H1 (cell line): ENCODE results near the gene FAM3B. TPM values are rescaled to one million over a fixed set of nuclear protein-coding genes. Genes with fewer than 3 reads are reported as not detected.

Experiments
- CTCF ChIA-PET: fragments of 300-600 bp; sonication (Branson Sonifier 250); formaldehyde crosslinking; loops from one replicate; lab custom pipeline; 2021; ENCODE audit not compliant: partially characterized antibody; lab: Charles Lee
- POLR2A ChIA-PET: fragments of 300-600 bp; sonication (Branson Sonifier 250); formaldehyde crosslinking; loops from one replicate; lab custom pipeline; 2021; ENCODE audit warnings: inconsistent platforms; ENCODE audit not compliant: partially characterized antibody; lab: Charles Lee
- DNase-seq, 2 experiments: peaks; one replicate each; pipeline versions ENCODE4 v3.0.0 to v3.0.0-alpha.2; 2010 to 2022; ENCODE audit warnings: low spot score in 2 of 2, low read depth in 1 of 2, mixed read lengths in 1 of 2
- FAIRE-seq: peaks from 2 replicates; lab custom pipeline; 2011; peaks lifted over from hg19 to GRCh38; lab: Jason Lieb, UNC
- H2AFZ ChIP-seq: 2 replicates; pipeline ENCODE4 v1.8.1; 2012; ENCODE audit warnings: low read length, inconsistent platforms
- H2AK5ac ChIP-seq: 2 replicates; pipeline ENCODE4 v1.6.1; 2013; ENCODE audit warnings: low read depth, low read length
- H2BK120ac ChIP-seq: replicated peaks from 2 replicates; pipeline ENCODE3; 2013; ENCODE audit warnings: low read depth, low read length, inconsistent platforms
- H2BK12ac ChIP-seq: 2 replicates; pipeline ENCODE4 v1.6.1; 2013; ENCODE audit warnings: low read depth, low read length
- H2BK15ac ChIP-seq: 2 replicates; pipeline ENCODE4 v1.6.1; 2013; ENCODE audit warnings: low read length
- H2BK20ac ChIP-seq: 2 replicates; pipeline ENCODE4 v1.6.1; 2013; ENCODE audit warnings: low read length
- H2BK5ac ChIP-seq: 2 replicates; pipeline ENCODE4 v1.6.1; 2013; ENCODE audit warnings: low read depth, low read length
- H3K14ac ChIP-seq: 2 replicates; pipeline ENCODE4 v1.6.1; 2013; ENCODE audit warnings: inconsistent platforms; ENCODE audit not compliant: insufficient read length
- H3K18ac ChIP-seq: 2 replicates; pipeline ENCODE4 v1.6.1; 2013; ENCODE audit warnings: low read length; ENCODE audit errors: extremely low read depth
- H3K23ac ChIP-seq: 2 replicates; pipeline ENCODE4 v1.6.1; 2013; ENCODE audit warnings: inconsistent platforms; ENCODE audit not compliant: insufficient read length
- H3K23me2 ChIP-seq: 2 replicates; pipeline ENCODE4 v1.6.1; 2013; ENCODE audit warnings: low read depth, low read length
- H3K27ac ChIP-seq: 2 replicates; pipeline ENCODE4 v1.6.1; 2011; ENCODE audit warnings: low read depth, low read length, inconsistent platforms
- H3K27me3 ChIP-seq, 4 experiments: replicated peaks in 1 of 4; 1 replicate in 1 of 4; 2 replicates in 3 of 4; pipeline versions ENCODE4 v1.6.1 to v1.8.1; 2011 to 2013; ENCODE audit warnings: low read length in 3 of 4, mild to moderate bottlenecking in 3 of 4, inconsistent platforms in 2 of 4, mixed read lengths in 2 of 4, moderate library complexity in 1 of 4; ENCODE audit not compliant: control insufficient read depth in 3 of 4, insufficient read depth in 3 of 4; ENCODE audit errors: extremely low read depth in 1 of 4
- H3K36me3 ChIP-seq, 4 experiments: 2 replicates each; pipeline versions ENCODE4 v1.6.1 to v1.8.1; 2011 to 2013; ENCODE audit warnings: mild to moderate bottlenecking in 4 of 4, low read length in 3 of 4, moderate library complexity in 2 of 4, control low read depth in 1 of 4, inconsistent platforms in 1 of 4; ENCODE audit not compliant: insufficient read depth in 4 of 4, control insufficient read depth in 2 of 4
- H3K4ac ChIP-seq: replicated peaks from 2 replicates; pipeline ENCODE3; 2013; ENCODE audit warnings: low read length, low read depth, mixed read lengths, inconsistent platforms; ENCODE audit not compliant: insufficient read length
- H3K4me1 ChIP-seq, 4 experiments: replicated peaks in 1 of 4; 1 replicate in 1 of 4; 2 replicates in 3 of 4; pipeline versions ENCODE4 v1.6.1 to v1.8.1; 2011 to 2013; ENCODE audit warnings: low read length in 3 of 4, inconsistent platforms in 2 of 4, mixed read lengths in 1 of 4; ENCODE audit not compliant: insufficient read depth in 4 of 4, control insufficient read depth in 3 of 4
- H3K4me2 ChIP-seq, 2 experiments: 2 replicates each; pipeline versions ENCODE4 v1.6.1 to v1.8.1; 2011 to 2013; ENCODE audit warnings: low read depth in 2 of 2, low read length in 2 of 2, control low read depth in 1 of 2, inconsistent platforms in 1 of 2, mild to moderate bottlenecking in 1 of 2; ENCODE audit not compliant: insufficient read depth in 1 of 2
- H3K4me3 ChIP-seq, 4 experiments: fragments of 200-600, 300-600 bp in 1 of 4; sonication (generic), shearing (Covaris generic), sonication (Bioruptor Twin) in 1 of 4; 2 replicates each; pipeline versions ENCODE4 v1.5.1 to v1.8.1; 2011 to 2016; ENCODE audit warnings: low read length in 4 of 4, low read depth in 3 of 4, control low read depth in 2 of 4, inconsistent platforms in 2 of 4, mild to moderate bottlenecking in 2 of 4, mixed read lengths in 1 of 4, moderate library complexity in 1 of 4; ENCODE audit not compliant: insufficient read depth in 2 of 4; ENCODE audit errors: extremely low read depth in 1 of 4
- H3K56ac ChIP-seq: replicated peaks from 2 replicates; pipeline ENCODE3; 2013; ENCODE audit warnings: low read depth, mild to moderate bottlenecking, mixed read lengths, low read length, inconsistent platforms; ENCODE audit not compliant: insufficient read length
- H3K79me1 ChIP-seq: 2 replicates; pipeline ENCODE4 v1.6.1; 2013; ENCODE audit warnings: low read depth, low read length, control low read depth
- H3K79me2 ChIP-seq, 2 experiments: 2 replicates each; pipeline versions ENCODE4 v1.6.1 to v1.8.1; 2012 to 2013; ENCODE audit warnings: low read length in 2 of 2, mild to moderate bottlenecking in 2 of 2, inconsistent platforms in 1 of 2; ENCODE audit not compliant: insufficient read depth in 2 of 2, control insufficient read depth in 1 of 2
- H3K9ac ChIP-seq, 4 experiments: replicated peaks in 1 of 4; 1 replicate in 1 of 4; 2 replicates in 3 of 4; pipeline versions ENCODE4 v1.6.1 to v1.8.1; 2011 to 2013; ENCODE audit warnings: low read depth in 3 of 4, low read length in 3 of 4, control low read depth in 2 of 4, mild to moderate bottlenecking in 2 of 4, moderate library complexity in 2 of 4, inconsistent platforms in 1 of 4; ENCODE audit errors: extremely low read depth in 1 of 4
- H3K9me3 ChIP-seq, 2 experiments: 2 replicates each; pipeline versions ENCODE4 v1.6.1 to v1.8.1; 2012 to 2013; ENCODE audit warnings: mild to moderate bottlenecking in 2 of 2, moderate library complexity in 2 of 2, control low read depth in 1 of 2, inconsistent platforms in 1 of 2, low read depth in 1 of 2, low read length in 1 of 2, mixed read lengths in 1 of 2; ENCODE audit not compliant: insufficient read depth in 2 of 2
- H4K20me1 ChIP-seq, 2 experiments: replicated peaks in 1 of 2; 2 replicates each; pipeline versions ENCODE3 to v1.8.1; 2011 to 2013; ENCODE audit warnings: inconsistent platforms in 2 of 2, low read length in 2 of 2, mild to moderate bottlenecking in 1 of 2; ENCODE audit not compliant: insufficient read depth in 2 of 2, control insufficient read depth in 1 of 2
- H4K5ac ChIP-seq: 2 replicates; pipeline ENCODE4 v1.6.1; 2013; ENCODE audit warnings: low read length, low read depth, mixed read lengths, inconsistent platforms; ENCODE audit not compliant: insufficient read length
- H4K8ac ChIP-seq: 2 replicates; pipeline ENCODE4 v1.8.0; 2013; ENCODE audit warnings: mild to moderate bottlenecking, moderate library complexity, low read length, inconsistent platforms; ENCODE audit not compliant: insufficient read depth; ENCODE audit errors: extremely low read depth
- H4K91ac ChIP-seq: replicated peaks from 2 replicates; pipeline ENCODE3; 2013; ENCODE audit warnings: low read length, mixed read lengths, inconsistent platforms; ENCODE audit not compliant: insufficient read length
- CEBPB ChIP-seq: IDR thresholded peaks from 2 replicates; pipeline ENCODE4 v1.6.1; 2012; ENCODE audit warnings: low read depth, low read length
- CHD2 ChIP-seq: IDR thresholded peaks from 2 replicates; pipeline ENCODE4 v1.6.1; 2012; ENCODE audit warnings: low read length, improper control_type of control experiment
- E2F6 ChIP-seq: IDR thresholded peaks from 2 replicates; pipeline ENCODE4 v1.6.1; 2012; ENCODE audit warnings: inconsistent platforms
- EP300 ChIP-seq, 2 experiments: IDR thresholded peaks; 1 replicate in 1 of 2; 2 replicates in 1 of 2; pipeline ENCODE4 v1.6.1; 2011 to 2012; ENCODE audit warnings: low read depth in 2 of 2, low read length in 2 of 2, mild to moderate bottlenecking in 2 of 2, borderline replicate concordance in 1 of 2, inconsistent platforms in 1 of 2, moderate library complexity in 1 of 2
- HDAC2 ChIP-seq, 2 experiments: fragments of 300-600 bp in 1 of 2; sonication (generic) in 1 of 2; IDR thresholded peaks; 2 replicates each; pipeline ENCODE4 v1.6.1; 2011 to 2012; ENCODE audit warnings: low read depth in 2 of 2, low read length in 2 of 2, mild to moderate bottlenecking in 2 of 2, moderate library complexity in 2 of 2, borderline replicate concordance in 1 of 2, inconsistent platforms in 1 of 2
- HDAC6 ChIP-seq: IDR thresholded peaks from one replicate; pipeline ENCODE4 v1.7.1; 2012; ENCODE audit warnings: low read depth, mild to moderate bottlenecking, inconsistent platforms, low read length, moderate library complexity
- JUND ChIP-seq: IDR thresholded peaks from 2 replicates; pipeline ENCODE4 v1.6.1; 2011; ENCODE audit warnings: mild to moderate bottlenecking, improper control_type of control experiment, low read length
- MAFK ChIP-seq: IDR thresholded peaks from 2 replicates; pipeline ENCODE4 v1.6.1; 2012; ENCODE audit warnings: low read depth, mild to moderate bottlenecking, improper control_type of control experiment, low read length
- RBBP5 ChIP-seq: IDR thresholded peaks from 2 replicates; pipeline ENCODE4 v1.7.1; 2012; ENCODE audit warnings: low read depth, mild to moderate bottlenecking, inconsistent platforms, low read length, moderate library complexity, borderline replicate concordance
- RFX5 ChIP-seq: IDR thresholded peaks from 2 replicates; pipeline ENCODE4 v1.6.1; 2011; ENCODE audit warnings: low read depth, low read length, improper control_type of control experiment, borderline replicate concordance
- SP2 ChIP-seq: IDR thresholded peaks from 2 replicates; pipeline ENCODE4 v1.6.1; 2012; ENCODE audit warnings: mild to moderate bottlenecking, low read length, inconsistent platforms
- SP4 ChIP-seq: IDR thresholded peaks from 2 replicates; pipeline ENCODE4 v1.6.1; 2012; ENCODE audit warnings: low read length, inconsistent platforms
- SRF ChIP-seq: IDR thresholded peaks from 2 replicates; pipeline ENCODE4 v1.6.1; 2011; ENCODE audit warnings: mild to moderate bottlenecking, low read depth, low read length, moderate library complexity
- TAF7 ChIP-seq: optimal IDR thresholded peaks from 2 replicates; pipeline ENCODE3; 2011; ENCODE audit warnings: low read depth, mild to moderate bottlenecking, inconsistent platforms, low read length, moderate library complexity, borderline replicate concordance
- WGBS, 2 experiments: shearing (Covaris generic) in 1 of 2; methylation state at CpG; one replicate each; pipeline versions ENCODE4 v1.1.6 to v1.1.7; 2013 to 2015; ENCODE audit warnings: low lambda C conversion rate in 2 of 2, mixed read lengths in 2 of 2, inconsistent platforms in 1 of 2, low coverage in 1 of 2, missing lambda C conversion rate in 1 of 2; ENCODE audit not compliant: insufficient replicate concordance in 2 of 2, insufficient coverage in 1 of 2, insufficient read length in 1 of 2; ENCODE audit errors: extremely low coverage in 1 of 2, missing lambda C conversion rate in 1 of 2; 5-methylcytosine and 5-hydroxymethylcytosine counted together
- polyA plus RNA-seq, 7 experiments: library from polyadenylated mRNA; depleted of rRNA in 3 of 7; stranded (reverse) in 5 of 7; unstranded in 2 of 7; fragments of >200 nt in 5 of 7; fragments of 200-250 nt in 2 of 7; gene quantifications; 1 replicate in 5 of 7; 2 replicates in 1 of 7; 4 replicates in 1 of 7; pipeline versions ENCODE4 v1.2.1 to v1.2.3, GENCODE V29; 2011 to 2013; ENCODE audit warnings: missing spikeins in 2 of 7, mixed read lengths in 2 of 7
- total RNA-seq: library from RNA; stranded (reverse); fragmentation: NEBNext Ultra II Directional; extraction: Animal tissue kit (Norgen Biotek cat#: 25700); gene quantifications from 2 replicates; pipeline ENCODE4 v1.2.1, GENCODE V29; 2021
- TF ChIP-seq, protein P1 (sequence below): IDR thresholded peaks from 2 replicates; pipeline ENCODE4 v1.6.1; 2012; ENCODE audit warnings: inconsistent platforms

Gene FAM3B
- total and polyA plus RNA-seq, 2 of the 8 experiments (the other 6 are each of a cell fraction or from before 2014, with no cell fraction given), result 2.0 TPM

- no peak overlapping the region for H2BK20ac ChIP-seq
- no peak overlapping the region for H3K9ac ChIP-seq
- H2BK120ac ChIP-seq, result no peak overlapping the region
- 98% methylated on average over 4 of the region's 4 CpGs; no CpG with 5 or more reads in 1 of the 2 experiments for WGBS, 2 experiments
- no peak overlapping the region for H4K5ac ChIP-seq
- H3K4me2 ChIP-seq, result no peak overlapping the region
- H4K20me1 ChIP-seq, result no peaks in the 10 kb centered on the region
- no peak for DNase-seq
- peaks cover 4% of the 10 kb centered on the region for H3K23me2 ChIP-seq
- no peaks in the 10 kb centered on the region for H3K4me1 ChIP-seq
- H4K91ac ChIP-seq, result no peak overlapping the region
- H2BK15ac ChIP-seq, result no peak overlapping the region
- no peaks in the 10 kb centered on the region for H3K27me3 ChIP-seq
- FAIRE-seq, result no peak
- no peak overlapping the region for H3K56ac ChIP-seq
- H3K4me3 ChIP-seq, result no peak overlapping the region
- no peaks in the 10 kb centered on the region for H3K9me3 ChIP-seq
- H3K36me3 ChIP-seq, result no peaks in the 10 kb centered on the region
- no peak overlapping the region for H3K23ac ChIP-seq
- no peak overlapping the region for H2BK12ac ChIP-seq
- CTCF ChIA-PET, result no interaction called here
- H3K79me1 ChIP-seq, result no peaks in the 10 kb centered on the region
- H2AK5ac ChIP-seq, result no peak overlapping the region
- no peak overlapping the region for H3K18ac ChIP-seq
- H3K27ac ChIP-seq, result no peak overlapping the region
- H3K79me2 ChIP-seq, result no peaks in the 10 kb centered on the region
- H2AFZ ChIP-seq, result no peak overlapping the region
- no peak overlapping the region for H3K4ac ChIP-seq
- no peak overlapping the region for H2BK5ac ChIP-seq
- no peak overlapping the region for H4K8ac ChIP-seq
- no peak overlapping the region for H3K14ac ChIP-seq
- POLR2A ChIA-PET, result no interaction called here
- no peak for TF ChIP-seq CEBPB
- no peak for TF ChIP-seq E2F6
- no peak for TF ChIP-seq HDAC6
- no peak for TF ChIP-seq EP300 (IDR thresholded peaks at IDR 0.05; ENCODE audit: borderline replicate concordance in 1 of 2, low read depth in 2 of 2, low read length in 2 of 2)
- TF ChIP-seq SP4, result no peak
- TF ChIP-seq SRF, result no peak
- no peak for TF ChIP-seq HDAC2 (IDR thresholded peaks at IDR 0.05; ENCODE audit: borderline replicate concordance in 1 of 2, low read depth in 2 of 2, low read length in 2 of 2)
- TF ChIP-seq RFX5, result no peak
- TF ChIP-seq SP2, result no peak
- no peak for TF ChIP-seq JUND
- TF ChIP-seq MAFK, result no peak
- TF ChIP-seq CHD2, result no peak
- no peak for TF ChIP-seq RBBP5
- TF ChIP-seq, protein P1, sequence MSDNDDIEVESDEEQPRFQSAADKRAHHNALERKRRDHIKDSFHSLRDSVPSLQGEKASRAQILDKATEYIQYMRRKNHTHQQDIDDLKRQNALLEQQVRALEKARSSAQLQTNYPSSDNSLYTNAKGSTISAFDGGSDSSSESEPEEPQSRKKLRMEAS, result no peak
- no peak for TF ChIP-seq TAF7
These were observed 25.4 kb downstream of the FAM3B start for GRCh38 chr21:41342035-41342434.
